ENCODE measurements around the gene STARD4. TPM values are rescaled to one million over a fixed set of nuclear protein-coding genes. Genes with fewer than 3 reads are reported as not detected.

The STARD4 gene
- total RNA-seq, 1 donor from 2014 or later = 110 TPM

- DNase-seq (ENCODE audit: low spot score) = no peak
These were observed 15.7 kb upstream of the STARD4 start for GRCh38 chr5:111528056-111528455.

- DNase-seq (ENCODE audit: low spot score) = no peak
These were observed 8.6 kb upstream of the STARD4 start for GRCh38 chr5:111520908-111521307.

GRCh38 chr5:111518777-111519176 is 6.4 kb upstream of the STARD4 start:
- peak; percentile 50 for DNase-seq (ENCODE audit: low spot score)

- no peak for DNase-seq (ENCODE audit: low spot score)
These were observed 5.6 kb upstream of the STARD4 start for GRCh38 chr5:111517853-111518501.

GRCh38 chr5:111514087-111514486 is 1.8 kb upstream of the STARD4 start:
- DNase-seq (ENCODE audit: low spot score) = no peak

- no peak for DNase-seq (ENCODE audit: low spot score)
These were observed 791 bp upstream of the STARD4 start for GRCh38 chr5:111513131-111513520.

GRCh38 chr5:111511831-111512374 is 432 bp downstream of the STARD4 start:
- DNase-seq (ENCODE audit: low spot score) = peak; percentile 42

- no peak for DNase-seq (ENCODE audit: low spot score)
These were observed 1.0 kb downstream of the STARD4 start for GRCh38 chr5:111511174-111511830.

GRCh38 chr5:111509119-111509518 is 3.2 kb downstream of the STARD4 start:
- no peak for DNase-seq (ENCODE audit: low spot score)

- DNase-seq (ENCODE audit: low spot score) = no peak
These were observed 5.1 kb downstream of the STARD4 start for GRCh38 chr5:111507276-111507675.

GRCh38 chr5:111505096-111505495 is 7.2 kb downstream of the STARD4 start:
- no peak for DNase-seq (ENCODE audit: low spot score)

- no peak for DNase-seq (ENCODE audit: low spot score)
These were observed 9.4 kb downstream of the STARD4 start for GRCh38 chr5:111502956-111503355.

GRCh38 chr5:111498346-111498745 is 14.0 kb downstream of the STARD4 start:
- DNase-seq (ENCODE audit: low spot score) = no peak

- DNase-seq (ENCODE audit: low spot score) = no peak
These were observed 17.2 kb downstream of the STARD4 start for GRCh38 chr5:111495159-111495558.

GRCh38 chr5:111494355-111494999 is 17.9 kb downstream of the STARD4 start:
- DNase-seq (ENCODE audit: low spot score) = peak; percentile 50

- no peak for DNase-seq (ENCODE audit: low spot score)
These were observed 19.3 kb downstream of the STARD4 start for GRCh38 chr5:111493031-111493430.

GRCh38 chr5:111488353-111488752 is 24.0 kb downstream of the STARD4 start:
- no peak for DNase-seq (ENCODE audit: low spot score)

- DNase-seq (ENCODE audit: low spot score) = no peak
These were observed 25.4 kb downstream of the STARD4 start for GRCh38 chr5:111486926-111487325.

GRCh38 chr5:111486055-111486454 is 26.3 kb downstream of the STARD4 start:
- DNase-seq (ENCODE audit: low spot score) = no peak

- DNase-seq (ENCODE audit: low spot score) = no peak
These were observed 32.0 kb downstream of the STARD4 start for GRCh38 chr5:111480346-111480745.

- DNase-seq (ENCODE audit: low spot score) = no peak
These were observed 33.4 kb downstream of the STARD4 start for GRCh38 chr5:111478898-111479297.

GRCh38 chr5:111478266-111478665 is 34.1 kb downstream of the STARD4 start:
- DNase-seq (ENCODE audit: low spot score) = peak; percentile 23

GRCh38 chr5:111472579-111472978 is 39.8 kb downstream of the STARD4 start:
- no peak for DNase-seq (ENCODE audit: low spot score)

All from umbilical cord (tissue), 2 donors.